ENCODE measurements around the gene CCDC187. TPM values are rescaled to one million over a fixed set of nuclear protein-coding genes. Genes with fewer than 3 reads are reported as not detected.

Gene CCDC187
- total and polyA plus RNA-seq, 2 of the 4 experiments (the other 2 are of a cell fraction), result not detected

DNA sequence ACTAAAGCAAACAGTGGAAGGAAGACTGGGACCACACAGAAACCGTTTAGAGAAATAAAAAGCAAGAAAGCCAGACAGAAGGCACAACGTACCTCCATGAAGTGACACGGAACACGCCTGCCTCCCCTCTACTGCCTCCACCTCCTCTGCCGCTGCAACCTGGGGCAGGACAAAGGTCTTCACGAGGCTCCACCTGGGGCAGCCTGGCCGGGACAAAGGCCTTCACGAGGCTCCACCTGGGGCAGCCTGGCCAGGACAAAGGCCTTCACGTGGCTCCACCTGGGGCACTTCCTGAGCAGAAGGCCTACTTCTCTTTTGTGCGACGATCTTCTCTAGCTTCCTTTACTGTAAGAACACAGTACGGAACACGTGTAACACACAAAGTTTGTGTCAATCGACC lies 70.0 kb downstream of the CCDC187 start:
- H2BK15ac ChIP-seq (ENCODE audit: low read depth, low read length), result no peak overlapping the region
- peaks cover 7 to 25% of the 10 kb centered on the region in 2 experiments for H3K79me1 ChIP-seq (ENCODE audit: low read depth in 1 of 2, low read length in 2 of 2)
- no peak overlapping the region for H3K4me3 ChIP-seq (ENCODE audit: insufficient read depth, low read depth, low read length)
- WGBS, 2 experiments (ENCODE audit: extremely low coverage in 2 of 2, insufficient read length in 1 of 2), result 92% methylated on average over 11 of the region's 14 CpGs; no CpG with 5 or more reads in 1 of the 2 experiments
- no peak overlapping the region for H3K14ac ChIP-seq (replicated peaks; ENCODE audit: low read depth, low read length)
- in situ Hi-C loops (cut with MboI; ENCODE audit: low sequenced_read_pairs) (no loop called here), intact Hi-C loops (cut with micrococcal nuclease) (no loop called here), dilution Hi-C loops (cut with HindIII; ENCODE audit: low sequenced_read_pairs, unreplicated experiment) (no loop called here)
- H2BK120ac ChIP-seq (ENCODE audit: low read depth, low read length), result no peak overlapping the region
- H4K5ac ChIP-seq (ENCODE audit: low read depth, low read length), result no peak overlapping the region
- no peak overlapping the region for H3K56ac ChIP-seq (ENCODE audit: extremely low read depth, insufficient read depth, low read length)
- BruUV-seq (replicated peaks), result no TSS peak
- H3K9me3 ChIP-seq (ENCODE audit: control insufficient read depth, insufficient read depth, low read length), result no peaks in the 10 kb centered on the region
- no peak overlapping the region for H2AFZ ChIP-seq (replicated peaks; ENCODE audit: low read length, poor library complexity)
- no peak overlapping the region for H3K4ac ChIP-seq (ENCODE audit: low read depth, low read length)
- no peaks in the 10 kb centered on the region for H3K4me1 ChIP-seq (ENCODE audit: control insufficient read depth, insufficient read depth, low read length)
- no peak overlapping the region for H3K23ac ChIP-seq (ENCODE audit: low read depth, low read length)
- ATAC-seq (ENCODE audit: low read depth) (no peak), DNase-seq (no peak)
- no peak overlapping the region for H4K8ac ChIP-seq (ENCODE audit: low read depth in 2 of 2, low read length in 2 of 2)
- no peak overlapping the region for H3K18ac ChIP-seq (ENCODE audit: low read depth, low read length)
- H3K9me1 ChIP-seq (ENCODE audit: insufficient read depth, low read length), result 0 out of 2 replicates have a peak, but pooled peaks cover 3% of the 10 kb centered on the region
- no peak overlapping the region for H2AK9ac ChIP-seq (replicated peaks; ENCODE audit: low read depth, low read length, poor library complexity)
- no peak overlapping the region for H3K9ac ChIP-seq (ENCODE audit: low read depth, low read length)
- H2BK5ac ChIP-seq (ENCODE audit: low read depth, low read length, poor library complexity, severe bottlenecking), result no peak overlapping the region
- H4K20me1 ChIP-seq (ENCODE audit: insufficient read depth, low read length), result peaks cover 23% of the 10 kb centered on the region
- H2AK5ac ChIP-seq (ENCODE audit: low read depth, low read length), result no peak overlapping the region
- H3K27ac ChIP-seq (ENCODE audit: insufficient read depth, low read length), result no peak overlapping the region
- no peaks in the 10 kb centered on the region for H3K27me3 ChIP-seq (ENCODE audit: control insufficient read depth, insufficient read depth, low read length)
- ChIA-PET CTCF (no interaction called here), POLR2A (ENCODE audit: unreplicated experiment) (no interaction called here)
- H2BK20ac ChIP-seq (ENCODE audit: low read depth, low read length), result no peak overlapping the region
- TF ChIP-seq CEBPB (IDR thresholded peaks at IDR 0.05; ENCODE audit: low read depth, low read length), result no peak
- no peak overlapping the region for H4K91ac ChIP-seq (ENCODE audit: insufficient read depth, low read depth, low read length)
- H3K36me3 ChIP-seq (ENCODE audit: control insufficient read depth, insufficient read depth, low read length), result peaks cover 9% of the 10 kb centered on the region
- no peak overlapping the region for H3K4me2 ChIP-seq (ENCODE audit: low read depth, low read length)
